VCaP (cell line): ENCODE data around the gene WDR81.

ENCODE experiments used
- H3K27ac ChIP-seq: fragments of 450-650 bp; 2 replicates; pipeline ENCODE4 v1.5.1; 2017
- TF ChIP-seq, protein P1 (sequence below): fragments of 450-650 bp; conservative IDR thresholded peaks from 2 replicates; pipeline ENCODE4 v1.5.1; 2017; ENCODE audit warnings: mild to moderate bottlenecking, moderate library complexity

Gene WDR81

DNA sequence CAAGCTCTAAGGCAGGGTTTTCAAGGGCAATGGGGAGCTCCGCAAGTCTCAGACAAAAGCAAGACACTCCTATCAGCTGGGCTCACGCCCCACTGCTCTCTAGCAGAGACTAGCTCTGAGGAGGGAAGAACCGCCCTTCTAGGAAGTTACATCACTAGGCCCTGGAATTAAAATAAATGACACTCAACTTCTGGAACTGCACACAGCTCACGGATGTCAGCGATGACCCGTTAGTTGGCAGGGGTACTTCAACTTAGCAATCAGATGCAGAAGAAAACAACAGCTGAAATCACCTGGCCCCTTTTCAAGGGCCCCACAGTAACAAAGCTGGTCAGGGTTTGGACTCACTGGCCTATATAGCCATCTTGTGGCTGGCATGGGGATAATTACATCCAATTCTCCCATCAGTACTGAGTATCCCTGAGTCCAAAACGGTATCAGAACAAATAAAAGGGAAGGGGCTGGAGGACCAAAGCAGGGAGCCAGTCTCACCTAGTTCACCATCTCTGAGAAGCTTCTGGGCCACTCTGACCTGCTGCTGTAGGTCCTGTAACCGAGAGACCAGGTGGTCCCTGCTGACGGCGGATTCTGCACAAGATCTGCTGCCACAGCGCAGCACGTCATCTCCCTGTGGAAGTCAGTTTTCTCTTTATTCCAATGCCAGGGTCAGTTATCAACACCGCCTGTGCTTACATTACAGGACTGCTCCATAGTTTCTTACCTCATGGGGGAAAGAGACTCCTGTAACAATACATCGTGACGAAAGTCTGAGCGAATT is 59.5 kb downstream of the WDR81 start:
- H3K27ac ChIP-seq, result no peak overlapping the region
- TF ChIP-seq, protein P1, sequence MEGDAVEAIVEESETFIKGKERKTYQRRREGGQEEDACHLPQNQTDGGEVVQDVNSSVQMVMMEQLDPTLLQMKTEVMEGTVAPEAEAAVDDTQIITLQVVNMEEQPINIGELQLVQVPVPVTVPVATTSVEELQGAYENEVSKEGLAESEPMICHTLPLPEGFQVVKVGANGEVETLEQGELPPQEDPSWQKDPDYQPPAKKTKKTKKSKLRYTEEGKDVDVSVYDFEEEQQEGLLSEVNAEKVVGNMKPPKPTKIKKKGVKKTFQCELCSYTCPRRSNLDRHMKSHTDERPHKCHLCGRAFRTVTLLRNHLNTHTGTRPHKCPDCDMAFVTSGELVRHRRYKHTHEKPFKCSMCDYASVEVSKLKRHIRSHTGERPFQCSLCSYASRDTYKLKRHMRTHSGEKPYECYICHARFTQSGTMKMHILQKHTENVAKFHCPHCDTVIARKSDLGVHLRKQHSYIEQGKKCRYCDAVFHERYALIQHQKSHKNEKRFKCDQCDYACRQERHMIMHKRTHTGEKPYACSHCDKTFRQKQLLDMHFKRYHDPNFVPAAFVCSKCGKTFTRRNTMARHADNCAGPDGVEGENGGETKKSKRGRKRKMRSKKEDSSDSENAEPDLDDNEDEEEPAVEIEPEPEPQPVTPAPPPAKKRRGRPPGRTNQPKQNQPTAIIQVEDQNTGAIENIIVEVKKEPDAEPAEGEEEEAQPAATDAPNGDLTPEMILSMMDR, result peak; percentile 72

- TF ChIP-seq, protein P1, result no peak
- peak overlapping the region; percentile 47; the same call in 1 of the 2 replicates for H3K27ac ChIP-seq
Measured at GRCh38 chr17:1785930-1786329, 61.4 kb downstream of the WDR81 start.

DNA sequence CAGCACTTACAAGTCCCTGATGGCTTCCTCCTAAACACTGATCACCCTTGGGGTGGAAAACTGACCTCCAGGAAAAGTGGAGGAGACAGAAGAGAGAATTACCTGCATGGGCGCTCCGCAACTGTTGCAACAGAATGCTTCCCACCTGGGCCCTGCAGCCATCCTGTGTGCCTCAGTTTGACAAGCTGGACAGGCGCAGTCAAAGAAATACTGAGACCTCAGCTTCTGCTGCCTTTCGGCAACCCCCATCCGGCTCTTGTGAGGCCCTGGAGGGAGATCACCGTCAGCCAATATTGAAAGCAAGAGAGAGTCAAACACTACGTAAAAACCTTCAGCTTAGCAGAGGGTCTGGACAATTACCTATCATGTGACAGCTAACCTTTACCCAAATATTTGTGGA is 62.2 kb downstream of the WDR81 start:
- peak overlapping the region; percentile 47 for H3K27ac ChIP-seq
- TF ChIP-seq, protein P1, result no peak

DNA sequence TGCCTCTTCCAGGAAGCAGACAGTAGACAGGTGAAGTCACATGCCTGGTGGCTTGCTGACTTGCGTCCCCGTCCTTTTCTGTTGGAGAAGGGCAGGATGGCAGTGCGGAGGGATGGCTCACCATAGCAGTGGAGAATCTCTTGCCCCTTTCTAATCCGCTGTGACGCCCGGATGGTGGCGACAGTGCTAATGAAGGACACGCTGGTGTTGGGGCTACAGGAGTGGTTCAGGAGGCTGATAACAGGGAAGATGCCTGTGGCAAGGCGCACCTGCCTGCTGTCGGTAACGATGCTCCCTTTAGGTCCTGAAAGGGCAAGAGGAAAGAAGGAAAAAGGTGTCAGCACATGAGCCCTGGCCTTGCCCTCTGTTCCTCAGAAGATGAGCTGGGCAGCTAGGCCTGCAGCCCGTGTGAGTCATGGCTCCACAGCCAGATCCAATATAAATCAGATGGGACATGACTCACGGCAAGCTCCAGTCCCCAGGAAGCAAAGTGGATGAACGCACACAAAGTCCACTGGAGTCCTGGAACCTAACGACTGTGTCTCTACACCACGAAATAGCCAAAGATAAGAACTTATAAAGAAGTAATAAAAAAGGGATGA is 62.9 kb downstream of the WDR81 start:
- TF ChIP-seq, protein P1, result no peak
- peak overlapping the region; percentile 47 for H3K27ac ChIP-seq
